ENCODE data around the gene KLRC2. TPM values are rescaled to one million over a fixed set of nuclear protein-coding genes. Genes with fewer than 3 reads are reported as not detected.
A peak's percentile ranks its signal among the peaks of the same experiment; 100 is the strongest.

KLRC2 gene
- polyA plus RNA-seq, 3 donors from 2014 or later = 34.5 to 112 (median 38.2) TPM

- peaks cover 0 to 1% (median 0%) of the 10 kb centered on the region in 6 donors for H3K9me3 Mint-ChIP-seq
- H3K36me3 Mint-ChIP-seq = peaks cover 73 to 88% (median 76%) of the 10 kb centered on the region in 3 donors
- peak overlapping the region; percentile 89 to 99 (median 94) for H3K27ac Mint-ChIP-seq
- no peak for DNase-seq
- H3K4me1 Mint-ChIP-seq = peaks cover 0 to 85% of the 10 kb centered on the region in 2 donors
- peaks cover 0 to 8% (median 2%) of the 10 kb centered on the region in 3 donors for H3K27me3 Mint-ChIP-seq (ENCODE audit: low read depth in 3 of 3)
- peak overlapping the region; percentile 88 to 97 (median 93) for H3K4me3 Mint-ChIP-seq
Observed at GRCh38 chr12:10381928-10382628, 53.7 kb downstream of the KLRC2 start.

Other genes starting within 250 kb of the KLRC2 start
- gene GABARAPL1, start 223.1 kb downstream of the KLRC2 start, polyA plus RNA-seq = 10 to 100 TPM; 50.8 to 69.3 (median 53.9) TPM
- gene KLRD1, start 128.1 kb downstream of the KLRC2 start, polyA plus RNA-seq = 1,000 to 10,000 TPM; 1,034 to 1,330 (median 1,098) TPM
- 100 to 1,000 TPM; 623 to 949 (median 731) TPM for gene KLRK1, start 46.0 kb downstream of the KLRC2 start, polyA plus RNA-seq
- gene KLRC4, start 26.3 kb downstream of the KLRC2 start, polyA plus RNA-seq = 10 to 100 TPM; 14.3 to 28.5 (median 15.0) TPM
- gene KLRC3, start 15.4 kb downstream of the KLRC2 start, polyA plus RNA-seq = 10 to 100 TPM; 27.6 to 59.0 (median 28.4) TPM
- 100 to 1,000 TPM; 200 to 440 (median 285) TPM for gene KLRC1, start 17.4 kb upstream of the KLRC2 start, polyA plus RNA-seq
- under 1 TPM; 0.24 to 0.30 (median 0.29) TPM for gene EIF2S3B, start 69.9 kb upstream of the KLRC2 start, polyA plus RNA-seq
- 10 to 100 TPM; 54.7 to 72.5 (median 58.7) TPM for gene MAGOHB, start 177.6 kb upstream of the KLRC2 start, polyA plus RNA-seq
- 1 to 10 TPM; 1.4 to 2.8 (median 1.8) TPM for gene STYK1, start 238.0 kb upstream of the KLRC2 start, polyA plus RNA-seq